H9 (cell line): ENCODE results near the gene MTMR3. TPM values are rescaled to one million over a fixed set of nuclear protein-coding genes. Genes with fewer than 3 reads are reported as not detected.
A peak's percentile ranks its signal among the peaks of the same experiment; 100 is the strongest.

Experiments
- DNase-seq: peaks from one replicate; pipeline ENCODE4 v3.0.0-alpha.2; 2017
- H2AFZ ChIP-seq: one replicate; pipeline ENCODE4 v1.6.1; 2013; ENCODE audit warnings: mild to moderate bottlenecking, low read length, control low read depth, moderate library complexity
- H2AK5ac ChIP-seq: 2 replicates; pipeline ENCODE4 v1.6.1; 2013; ENCODE audit warnings: low read length, control low read depth, mixed read lengths; ENCODE audit not compliant: insufficient read length
- H2BK120ac ChIP-seq: one replicate; pipeline ENCODE4 v1.6.1; 2013; ENCODE audit warnings: low read depth, mild to moderate bottlenecking, low read length, control low read depth, inconsistent platforms; ENCODE audit not compliant: poor library complexity, severe bottlenecking
- H2BK12ac ChIP-seq: 2 replicates; pipeline ENCODE4 v1.6.1; 2013; ENCODE audit warnings: low read length, control low read depth, mixed read lengths, low read depth; ENCODE audit not compliant: insufficient read length
- H2BK15ac ChIP-seq: 2 replicates; pipeline ENCODE4 v1.6.1; 2013; ENCODE audit warnings: low read depth, low read length, control low read depth
- H2BK20ac ChIP-seq: one replicate; pipeline ENCODE4 v1.6.1; 2013; ENCODE audit warnings: low read depth, mild to moderate bottlenecking, low read length, control low read depth, inconsistent platforms; ENCODE audit not compliant: poor library complexity, severe bottlenecking
- H2BK5ac ChIP-seq: 2 replicates; pipeline ENCODE4 v1.6.1; 2013; ENCODE audit warnings: low read length, control low read depth, mixed read lengths; ENCODE audit not compliant: insufficient read length
- H3K14ac ChIP-seq: 2 replicates; pipeline ENCODE4 v1.6.1; 2013; ENCODE audit warnings: low read length, control low read depth; ENCODE audit not compliant: insufficient read depth
- H3K18ac ChIP-seq: 2 replicates; pipeline ENCODE4 v1.6.1; 2013; ENCODE audit warnings: low read depth, mild to moderate bottlenecking, mixed read lengths, low read length, control low read depth; ENCODE audit not compliant: insufficient read length
- H3K23ac ChIP-seq: 2 replicates; pipeline ENCODE4 v1.6.1; 2013; ENCODE audit warnings: low read length, control low read depth, mixed read lengths, low read depth; ENCODE audit not compliant: insufficient read length
- H3K23me2 ChIP-seq: 2 replicates; pipeline ENCODE4 v1.6.1; 2013; ENCODE audit warnings: low read depth, mild to moderate bottlenecking, mixed read lengths, low read length, control low read depth; ENCODE audit not compliant: insufficient read length, poor library complexity, severe bottlenecking
- H3K27ac ChIP-seq: 2 replicates; pipeline ENCODE4 v1.5.1; 2013; ENCODE audit warnings: low read length, control low read depth, mixed read lengths, low read depth; ENCODE audit not compliant: insufficient read length
- H3K27me3 ChIP-seq: 2 replicates; pipeline ENCODE4 v1.6.1; 2013; ENCODE audit warnings: low read length, control low read depth, inconsistent platforms; ENCODE audit not compliant: insufficient read depth
- H3K4ac ChIP-seq: 2 replicates; pipeline ENCODE4 v1.6.1; 2013; ENCODE audit warnings: low read depth, mild to moderate bottlenecking, control low read depth, inconsistent platforms, low read length, moderate library complexity
- H3K4me1 ChIP-seq: 2 replicates; pipeline ENCODE4 v1.6.1; 2013; ENCODE audit warnings: low read length, control low read depth, inconsistent platforms; ENCODE audit not compliant: insufficient read depth
- H3K4me2 ChIP-seq: 2 replicates; pipeline ENCODE4 v1.6.1; 2013; ENCODE audit warnings: low read length, control low read depth, mixed read lengths; ENCODE audit not compliant: insufficient read length, insufficient read depth
- H3K56ac ChIP-seq: 2 replicates; pipeline ENCODE4 v1.6.1; 2013; ENCODE audit warnings: low read depth, mild to moderate bottlenecking, mixed read lengths, low read length, control low read depth; ENCODE audit not compliant: insufficient read length
- H3K79me1 ChIP-seq: 2 replicates; pipeline ENCODE4 v1.6.1; 2013; ENCODE audit warnings: low read depth, mild to moderate bottlenecking, moderate library complexity, low read length, control low read depth, inconsistent platforms; ENCODE audit not compliant: insufficient read depth, poor library complexity, severe bottlenecking
- H3K79me2 ChIP-seq: 2 replicates; pipeline ENCODE4 v1.6.1; 2013; ENCODE audit warnings: low read length, control low read depth, inconsistent platforms; ENCODE audit not compliant: insufficient read depth
- H3K9ac ChIP-seq: 2 replicates; pipeline ENCODE4 v1.6.1; 2013; ENCODE audit warnings: low read length, control low read depth, mixed read lengths; ENCODE audit not compliant: insufficient read length; ENCODE audit errors: extremely low read depth
- H3K9me3 ChIP-seq: one replicate; pipeline ENCODE4 v1.6.1; 2013; ENCODE audit warnings: low read depth, low read length, inconsistent platforms; ENCODE audit not compliant: control insufficient read depth
- H3T11ph ChIP-seq: one replicate; pipeline ENCODE4 v1.6.1; 2013; ENCODE audit warnings: mild to moderate bottlenecking, low read length, control low read depth, inconsistent platforms
- H4K20me1 ChIP-seq: one replicate; pipeline ENCODE4 v1.6.1; 2013; ENCODE audit not compliant: control insufficient read depth, insufficient read length, insufficient read depth
- H4K5ac ChIP-seq: 2 replicates; pipeline ENCODE4 v1.6.1; 2013; ENCODE audit warnings: low read depth, mild to moderate bottlenecking, mixed read lengths, low read length, control low read depth; ENCODE audit not compliant: insufficient read length
- H4K8ac ChIP-seq: replicated peaks from 2 replicates; pipeline ENCODE4 v1.6.1; 2013; ENCODE audit warnings: low read length, control low read depth, mixed read lengths, low read depth; ENCODE audit not compliant: insufficient read length
- H4K91ac ChIP-seq: 2 replicates; pipeline ENCODE4 v1.6.1; 2013; ENCODE audit warnings: low read depth, mild to moderate bottlenecking, moderate library complexity, mixed read lengths, low read length, control low read depth; ENCODE audit not compliant: insufficient read length
- H3K27ac Mint-ChIP-seq, 3 experiments: 2 replicates in 2 of 3; 3 replicates in 1 of 3; pipeline ENCODE4 v1.8.0; 2020 to 2021; ENCODE audit warnings: mixed read lengths in 3 of 3, mild to moderate bottlenecking in 1 of 3, moderate library complexity in 1 of 3
- H3K27me3 Mint-ChIP-seq: 2 replicates; pipeline ENCODE4 v1.8.0; 2021; ENCODE audit warnings: low read depth, mild to moderate bottlenecking, moderate library complexity, mixed read lengths
- H3K36me3 Mint-ChIP-seq, 3 experiments: 2 replicates in 2 of 3; 3 replicates in 1 of 3; pipeline ENCODE4 v1.8.0; 2020 to 2021; ENCODE audit warnings: low read depth in 3 of 3, mixed read lengths in 3 of 3; ENCODE audit not compliant: insufficient read depth in 1 of 3
- H3K4me1 Mint-ChIP-seq, 2 experiments: 2 replicates each; pipeline ENCODE4 v1.8.0; 2020; ENCODE audit warnings: mixed read lengths in 2 of 2
- H3K4me3 Mint-ChIP-seq, 2 experiments: 2 replicates in 1 of 2; 3 replicates in 1 of 2; pipeline ENCODE4 v1.8.0; 2020 to 2021; ENCODE audit warnings: mild to moderate bottlenecking in 2 of 2, mixed read lengths in 2 of 2, moderate library complexity in 1 of 2
- H3K9me3 Mint-ChIP-seq, 2 experiments: 2 replicates in 1 of 2; 3 replicates in 1 of 2; pipeline ENCODE4 v1.8.0; 2020; ENCODE audit warnings: mild to moderate bottlenecking in 2 of 2, mixed read lengths in 2 of 2, moderate library complexity in 1 of 2
- CTCF ChIP-seq: fragments of 200-600 bp; sonication (generic); conservative IDR thresholded peaks from 3 replicates; pipeline ENCODE4 v1.8.0; 2021; ENCODE audit warnings: antibody characterized with exemption, mild to moderate bottlenecking
- WGBS: extraction: QIAGEN DNeasy Blood & Tissue Kit; methylation state at CpG from one replicate; pipeline ENCODE4 v1.1.7; 2013; ENCODE audit warnings: missing lambda C conversion rate, low lambda C conversion rate, mixed read lengths; ENCODE audit not compliant: insufficient read length; ENCODE audit errors: extremely low coverage; 5-methylcytosine and 5-hydroxymethylcytosine counted together
- total RNA-seq: library from RNA; stranded (reverse); gene quantifications from 2 replicates; pipeline ENCODE4 v1.2.1, GENCODE V29; 2021

The MTMR3 gene
- total RNA-seq, 1 experiment from 2014 or later: 19.8 TPM

DNA sequence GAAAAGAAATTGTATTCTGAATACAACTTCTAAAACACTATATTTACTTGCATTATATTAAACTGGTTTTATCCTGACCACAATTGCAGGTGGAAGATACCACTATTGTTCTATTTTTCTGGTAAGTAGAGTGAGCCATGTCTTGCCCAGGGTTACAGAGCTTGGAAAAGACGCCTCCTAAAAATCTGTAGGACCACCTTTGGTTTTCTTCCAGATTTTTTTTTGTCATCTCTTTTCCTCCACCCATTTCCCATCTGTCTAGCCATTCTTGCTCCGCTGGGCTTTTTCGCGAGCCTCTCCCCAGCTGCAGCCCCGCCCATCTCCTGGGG lies 294 bp upstream of the MTMR3 start:
- Mint-ChIP-seq H3K27me3 (peaks cover 2% of the 10 kb centered on the region; the same call in 1 of the 2 replicates), H3K4me3 (peak overlapping the region; percentile 85 to 94), H3K9me3 (no peaks in the 10 kb centered on the region), H3K36me3 (no peaks in the 10 kb centered on the region), H3K4me1 (peaks cover 7 to 10% of the 10 kb centered on the region in 2 experiments), H3K27ac (no peak overlapping the region)
- H2AFZ ChIP-seq: no peak overlapping the region
- no peaks in the 10 kb centered on the region for H3K9me3 ChIP-seq
- H3K23me2 ChIP-seq: peaks cover 2% of the 10 kb centered on the region
- no peak for TF ChIP-seq CTCF
- H3K4me1 ChIP-seq: no peaks in the 10 kb centered on the region
- no CpG with 5 or more reads among the region's 5 CpGs for WGBS
- no peaks in the 10 kb centered on the region for H3K79me1 ChIP-seq
- no peak overlapping the region for H2BK20ac ChIP-seq
- H3K14ac ChIP-seq: no peak overlapping the region
- H4K8ac ChIP-seq: no peak overlapping the region
- peaks cover 4% of the 10 kb centered on the region; the same call in 1 of the 2 replicates for H3K79me2 ChIP-seq
- H3K56ac ChIP-seq: no peak overlapping the region
- H4K91ac ChIP-seq: no peak overlapping the region
- no peaks in the 10 kb centered on the region for H3K27me3 ChIP-seq
- no peak overlapping the region for H2BK5ac ChIP-seq
- no peak overlapping the region for H2AK5ac ChIP-seq
- H4K20me1 ChIP-seq: no peaks in the 10 kb centered on the region
- H3K4ac ChIP-seq: no peak overlapping the region
- no peak overlapping the region for H3K4me2 ChIP-seq
- no peak overlapping the region for H3K9ac ChIP-seq
- H3K27ac ChIP-seq: no peak overlapping the region
- H2BK120ac ChIP-seq: no peak overlapping the region
- no peak overlapping the region for H3T11ph ChIP-seq
- no peak overlapping the region for H4K5ac ChIP-seq
- no peak for DNase-seq
- H2BK12ac ChIP-seq: no peak overlapping the region
- H3K18ac ChIP-seq: no peak overlapping the region
- H3K23ac ChIP-seq: no peak overlapping the region
- no peak overlapping the region for H2BK15ac ChIP-seq
